Measurements from ENCODE around the gene ART4. TPM values are rescaled to one million over a fixed set of nuclear protein-coding genes. Genes with fewer than 3 reads are reported as not detected.

Gene ART4
- total RNA-seq, 2 donors from 2014 or later, result 12.1 to 25.9 TPM

GRCh38 chr12:14884458-14884878, 41.1 kb upstream of the ART4 start:
- H3K9me3 ChIP-seq, result no peaks in the 10 kb centered on the region
- TF ChIP-seq, protein P1, sequence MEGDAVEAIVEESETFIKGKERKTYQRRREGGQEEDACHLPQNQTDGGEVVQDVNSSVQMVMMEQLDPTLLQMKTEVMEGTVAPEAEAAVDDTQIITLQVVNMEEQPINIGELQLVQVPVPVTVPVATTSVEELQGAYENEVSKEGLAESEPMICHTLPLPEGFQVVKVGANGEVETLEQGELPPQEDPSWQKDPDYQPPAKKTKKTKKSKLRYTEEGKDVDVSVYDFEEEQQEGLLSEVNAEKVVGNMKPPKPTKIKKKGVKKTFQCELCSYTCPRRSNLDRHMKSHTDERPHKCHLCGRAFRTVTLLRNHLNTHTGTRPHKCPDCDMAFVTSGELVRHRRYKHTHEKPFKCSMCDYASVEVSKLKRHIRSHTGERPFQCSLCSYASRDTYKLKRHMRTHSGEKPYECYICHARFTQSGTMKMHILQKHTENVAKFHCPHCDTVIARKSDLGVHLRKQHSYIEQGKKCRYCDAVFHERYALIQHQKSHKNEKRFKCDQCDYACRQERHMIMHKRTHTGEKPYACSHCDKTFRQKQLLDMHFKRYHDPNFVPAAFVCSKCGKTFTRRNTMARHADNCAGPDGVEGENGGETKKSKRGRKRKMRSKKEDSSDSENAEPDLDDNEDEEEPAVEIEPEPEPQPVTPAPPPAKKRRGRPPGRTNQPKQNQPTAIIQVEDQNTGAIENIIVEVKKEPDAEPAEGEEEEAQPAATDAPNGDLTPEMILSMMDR (IDR thresholded peaks at IDR 0.05), result no peak
- peaks cover 0 to 21% of the 10 kb centered on the region in 2 donors for H3K4me1 ChIP-seq
- peak overlapping the region; percentile 79 to 80 for H3K27ac ChIP-seq
- no peaks in the 10 kb centered on the region for H3K36me3 ChIP-seq
- H3K4me3 ChIP-seq, result peak overlapping the region; percentile 35 to 50
- no peaks in the 10 kb centered on the region for H3K27me3 ChIP-seq
- DNase-seq (ENCODE audit: low spot score), result peak; percentile 91

DNA sequence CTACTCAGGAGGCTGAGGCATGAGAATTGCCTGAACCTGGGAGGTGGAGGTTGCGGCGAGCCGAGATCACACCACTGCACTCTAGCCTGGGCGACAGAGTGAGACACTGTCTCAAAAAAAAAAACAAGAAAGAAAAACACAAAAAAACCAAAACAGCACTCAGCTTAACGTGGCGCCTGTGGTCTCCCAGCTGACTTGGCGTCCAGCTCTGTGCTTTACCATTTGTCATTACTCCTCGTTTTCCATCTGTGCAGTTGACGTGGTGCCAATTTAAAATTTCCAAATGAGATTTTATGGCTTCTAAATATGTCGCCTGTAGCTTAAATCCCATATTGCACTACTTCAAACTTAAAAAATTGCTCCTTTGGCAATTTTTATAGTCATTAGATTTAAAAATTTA, 40.4 kb upstream of the ART4 start:
- no peaks in the 10 kb centered on the region for H3K36me3 ChIP-seq
- peaks cover 0 to 15% of the 10 kb centered on the region in 2 donors for H3K4me1 ChIP-seq
- H3K27me3 ChIP-seq, result no peaks in the 10 kb centered on the region
- H3K4me3 ChIP-seq, result peak overlapping the region; percentile 35 to 50
- peak overlapping the region; percentile 79 to 80 for H3K27ac ChIP-seq
- TF ChIP-seq, protein P1 (IDR thresholded peaks at IDR 0.05), result no peak
- no peak for DNase-seq (ENCODE audit: low spot score)
- H3K9me3 ChIP-seq, result no peaks in the 10 kb centered on the region

GRCh38 chr12:14880890-14881453, 37.6 kb upstream of the ART4 start:
- Histone ChIP-seq H3K27ac (no peak overlapping the region), H3K9me3 (no peaks in the 10 kb centered on the region)
- TF ChIP-seq, protein P1 (IDR thresholded peaks at IDR 0.05), result no peak

GRCh38 chr12:14879222-14879933, 36.1 kb upstream of the ART4 start:
- no peaks in the 10 kb centered on the region for H3K27me3 ChIP-seq
- H3K4me3 ChIP-seq, result no peak overlapping the region
- H3K27ac ChIP-seq, result peak overlapping the region; percentile 12 to 16
- H3K9me3 ChIP-seq, result no peaks in the 10 kb centered on the region
- peaks cover 0 to 6% of the 10 kb centered on the region in 2 donors for H3K4me1 ChIP-seq
- H3K36me3 ChIP-seq, result no peaks in the 10 kb centered on the region
- DNase-seq (ENCODE audit: low spot score), result no peak
- TF ChIP-seq, protein P1 (IDR thresholded peaks at IDR 0.05), result no peak

More at GRCh38 chr12:14880890-14881453, 37.6 kb upstream of the ART4 start:
- H3K4me1 ChIP-seq, result peaks cover 0 to 12% of the 10 kb centered on the region in 2 donors
- no peak overlapping the region for H3K4me3 ChIP-seq
- H3K27me3 ChIP-seq, result no peaks in the 10 kb centered on the region
- H3K36me3 ChIP-seq, result no peaks in the 10 kb centered on the region
- DNase-seq (ENCODE audit: low spot score), result no peak

DNA sequence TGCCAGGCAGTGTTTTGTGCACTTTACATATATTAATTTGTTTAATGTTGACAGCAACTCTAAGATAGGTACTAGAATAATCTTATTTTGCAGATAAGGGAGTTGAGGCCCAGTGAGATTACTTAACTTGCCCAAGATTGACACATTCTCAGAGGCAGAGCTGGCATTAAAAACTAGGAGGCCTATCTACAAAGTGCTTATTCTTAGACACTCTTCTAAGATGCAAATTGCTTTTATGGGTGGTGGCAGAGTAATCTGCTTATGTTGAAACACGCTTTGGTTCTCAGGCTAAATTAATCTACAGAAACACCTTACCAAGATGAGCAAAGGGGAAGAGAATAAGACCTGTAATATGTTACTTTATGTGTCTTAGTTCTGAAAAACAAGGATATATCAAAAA, 35.2 kb upstream of the ART4 start:
- Histone ChIP-seq H3K4me3 (no peak overlapping the region), H3K27ac (no peak overlapping the region), H3K27me3 (no peaks in the 10 kb centered on the region), H3K9me3 (no peaks in the 10 kb centered on the region), H3K36me3 (no peaks in the 10 kb centered on the region), H3K4me1 (no peaks in the 10 kb centered on the region)
- TF ChIP-seq, protein P1 (IDR thresholded peaks at IDR 0.05), result no peak
- DNase-seq (ENCODE audit: low spot score), result no peak

All from right atrium auricular region (tissue), 2 donors.